Prostate gland (tissue), 2 donors: ENCODE results near the gene B9D2. TPM values are rescaled to one million over a fixed set of nuclear protein-coding genes. Genes with fewer than 3 reads are reported as not detected.
A peak's percentile ranks its signal among the peaks of the same experiment; 100 is the strongest.

Experiments used
- DNase-seq: peaks from one replicate; pipeline ENCODE4 v3.0.0-alpha.2; 2019; ENCODE audit warnings: low spot score
- H3K27ac ChIP-seq, 2 donors: fragments of 200-600 bp; sonication (generic); 2 replicates each; pipeline ENCODE4 v1.5.1; 2017 to 2019
- H3K27me3 ChIP-seq: fragments of 200-600 bp; sonication (generic); replicated peaks from 2 replicates; pipeline ENCODE4 v1.5.1; 2019; ENCODE audit not compliant: insufficient read depth
- H3K36me3 ChIP-seq, 2 donors: fragments of 200-600 bp; sonication (generic); 1 replicate in 1 of 2; 2 replicates in 1 of 2; pipeline versions ENCODE4 v1.5.1 to v1.8.1; 2017 to 2019
- H3K4me1 ChIP-seq: fragments of 200-600 bp; sonication (generic); replicated peaks from 2 replicates; pipeline ENCODE4 v1.5.1; 2019
- H3K4me3 ChIP-seq, 2 donors: fragments of 200-600 bp; sonication (generic); 2 replicates each; pipeline ENCODE4 v1.5.1; 2017 to 2019
- H3K9me3 ChIP-seq: fragments of 200-600 bp; sonication (generic); 2 replicates; pipeline ENCODE4 v1.5.1; 2017
- CTCF ChIP-seq, 4 experiments: fragments of 200-600 bp in 2 of 4; fragments of 450-650 bp in 2 of 4; sonication (generic) in 2 of 4; IDR thresholded peaks; 1 replicate in 3 of 4; 2 replicates in 1 of 4; pipeline ENCODE4 v1.5.1; 2016 to 2019; ENCODE audit warnings: antibody characterized with exemption in 4 of 4, mild to moderate bottlenecking in 2 of 4, moderate library complexity in 2 of 4
- POLR2A ChIP-seq: fragments of 450-650 bp; IDR thresholded peaks from one replicate; pipeline ENCODE4 v1.6.1; 2016; ENCODE audit warnings: antibody characterized with exemption, mild to moderate bottlenecking
- POLR2AphosphoS5 ChIP-seq: sonication (generic); formaldehyde crosslinking; IDR thresholded peaks from one replicate; pipeline ENCODE4 v1.6.1; 2017; ENCODE audit warnings: antibody characterized with exemption
- WGBS: methylation state at CpG from one replicate; pipeline ENCODE4 v1.1.5; 2018; 5-methylcytosine and 5-hydroxymethylcytosine counted together
- intact Hi-C: fragments of 100-400 bp; cut with DNase I; formaldehyde crosslinking; loops from one replicate; pipeline ENCODE4 v1.14.2; 2022
- total RNA-seq, 2 donors: library from RNA; depleted of rRNA; stranded (reverse); fragments of >200 nt; gene quantifications; one replicate each; pipeline ENCODE4 v1.1.0, GENCODE V29; 2016

Gene B9D2
- total RNA-seq, 2 donors from 2014 or later, result 10.7 to 17.1 TPM

- H3K27me3 ChIP-seq, result no peaks in the 10 kb centered on the region
- no peak overlapping the region for H3K4me3 ChIP-seq
- H3K27ac ChIP-seq, result no peak overlapping the region
- no peak for DNase-seq
- peaks cover 5% of the 10 kb centered on the region for H3K4me1 ChIP-seq
- TF ChIP-seq POLR2A (no peak), CTCF (IDR thresholded peaks at IDR 0.05) (no peak), POLR2AphosphoS5 (no peak)
- 78% methylated on average over 47 of the region's 47 CpGs for WGBS
- H3K9me3 ChIP-seq, result no peaks in the 10 kb centered on the region
- intact Hi-C loops, result no loop called here
- H3K36me3 ChIP-seq, result no peaks in the 10 kb centered on the region
These were observed 32.8 kb downstream of the B9D2 start for GRCh38 chr19:41330946-41331678.

- intact Hi-C loops, result no loop called here
- no peaks in the 10 kb centered on the region for H3K27me3 ChIP-seq
- no peak for TF ChIP-seq CTCF (IDR thresholded peaks at IDR 0.05)
- TF ChIP-seq POLR2AphosphoS5, result no peak
- TF ChIP-seq POLR2A, result no peak
- H3K9me3 ChIP-seq, result no peaks in the 10 kb centered on the region
- H3K4me3 ChIP-seq, result no peak overlapping the region
- H3K27ac ChIP-seq, result no peak overlapping the region
- H3K4me1 ChIP-seq, result peaks cover 11% of the 10 kb centered on the region
- WGBS, result 89% methylated on average over 4 of the region's 4 CpGs
- H3K36me3 ChIP-seq, result no peaks in the 10 kb centered on the region
- DNase-seq, result no peak
These were observed 33.5 kb downstream of the B9D2 start for GRCh38 chr19:41330481-41330880.

- 67% methylated on average over 1 of the region's 1 CpG for WGBS
- DNase-seq, result no peak
- Histone ChIP-seq H3K9me3 (no peaks in the 10 kb centered on the region), H3K27ac (no peak overlapping the region), H3K4me3 (no peak overlapping the region), H3K27me3 (no peaks in the 10 kb centered on the region), H3K4me1 (peaks cover 13% of the 10 kb centered on the region), H3K36me3 (no peaks in the 10 kb centered on the region)
- TF ChIP-seq POLR2A (no peak), POLR2AphosphoS5 (no peak), CTCF (IDR thresholded peaks at IDR 0.05) (no peak)
- intact Hi-C loops, result no loop called here
These were observed 35.1 kb downstream of the B9D2 start for GRCh38 chr19:41328842-41329225.

GRCh38 chr19:41328157-41328841 lies 35.6 kb downstream of the B9D2 start:
- peaks cover 13% of the 10 kb centered on the region for H3K4me1 ChIP-seq
- intact Hi-C loops, result no loop called here

More at GRCh38 chr19:41328157-41328841, 35.6 kb downstream of the B9D2 start:
- H3K9me3 ChIP-seq, result no peaks in the 10 kb centered on the region
- no peaks in the 10 kb centered on the region for H3K36me3 ChIP-seq
- H3K27ac ChIP-seq, result peak overlapping the region; percentile 48 to 72
- no peak overlapping the region for H3K4me3 ChIP-seq
- DNase-seq, result no peak
- TF ChIP-seq POLR2AphosphoS5 (no peak), CTCF (IDR thresholded peaks at IDR 0.05) (no peak), POLR2A (no peak)
- 54% methylated on average over 22 of the region's 22 CpGs for WGBS
- H3K27me3 ChIP-seq, result no peaks in the 10 kb centered on the region
